LNCAP (cell line): ENCODE measurements around the gene BACE1-AS.

Source experiments
- TF ChIP-seq, protein P1 (sequence below): fragments of 450-650 bp; IDR thresholded peaks from 2 replicates; pipeline ENCODE4 v1.5.1; 2017; ENCODE audit warnings: mild to moderate bottlenecking

The BACE1-AS gene

GRCh38 chr11:117265745-117266144, 25.4 kb upstream of the BACE1-AS start:
- TF ChIP-seq, protein P1, sequence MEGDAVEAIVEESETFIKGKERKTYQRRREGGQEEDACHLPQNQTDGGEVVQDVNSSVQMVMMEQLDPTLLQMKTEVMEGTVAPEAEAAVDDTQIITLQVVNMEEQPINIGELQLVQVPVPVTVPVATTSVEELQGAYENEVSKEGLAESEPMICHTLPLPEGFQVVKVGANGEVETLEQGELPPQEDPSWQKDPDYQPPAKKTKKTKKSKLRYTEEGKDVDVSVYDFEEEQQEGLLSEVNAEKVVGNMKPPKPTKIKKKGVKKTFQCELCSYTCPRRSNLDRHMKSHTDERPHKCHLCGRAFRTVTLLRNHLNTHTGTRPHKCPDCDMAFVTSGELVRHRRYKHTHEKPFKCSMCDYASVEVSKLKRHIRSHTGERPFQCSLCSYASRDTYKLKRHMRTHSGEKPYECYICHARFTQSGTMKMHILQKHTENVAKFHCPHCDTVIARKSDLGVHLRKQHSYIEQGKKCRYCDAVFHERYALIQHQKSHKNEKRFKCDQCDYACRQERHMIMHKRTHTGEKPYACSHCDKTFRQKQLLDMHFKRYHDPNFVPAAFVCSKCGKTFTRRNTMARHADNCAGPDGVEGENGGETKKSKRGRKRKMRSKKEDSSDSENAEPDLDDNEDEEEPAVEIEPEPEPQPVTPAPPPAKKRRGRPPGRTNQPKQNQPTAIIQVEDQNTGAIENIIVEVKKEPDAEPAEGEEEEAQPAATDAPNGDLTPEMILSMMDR, result no peak

GRCh38 chr11:117269856-117270255, 21.3 kb upstream of the BACE1-AS start:
- TF ChIP-seq, protein P1, result no peak

GRCh38 chr11:117271208-117271607, 19.9 kb upstream of the BACE1-AS start:
- TF ChIP-seq, protein P1, result no peak

DNA sequence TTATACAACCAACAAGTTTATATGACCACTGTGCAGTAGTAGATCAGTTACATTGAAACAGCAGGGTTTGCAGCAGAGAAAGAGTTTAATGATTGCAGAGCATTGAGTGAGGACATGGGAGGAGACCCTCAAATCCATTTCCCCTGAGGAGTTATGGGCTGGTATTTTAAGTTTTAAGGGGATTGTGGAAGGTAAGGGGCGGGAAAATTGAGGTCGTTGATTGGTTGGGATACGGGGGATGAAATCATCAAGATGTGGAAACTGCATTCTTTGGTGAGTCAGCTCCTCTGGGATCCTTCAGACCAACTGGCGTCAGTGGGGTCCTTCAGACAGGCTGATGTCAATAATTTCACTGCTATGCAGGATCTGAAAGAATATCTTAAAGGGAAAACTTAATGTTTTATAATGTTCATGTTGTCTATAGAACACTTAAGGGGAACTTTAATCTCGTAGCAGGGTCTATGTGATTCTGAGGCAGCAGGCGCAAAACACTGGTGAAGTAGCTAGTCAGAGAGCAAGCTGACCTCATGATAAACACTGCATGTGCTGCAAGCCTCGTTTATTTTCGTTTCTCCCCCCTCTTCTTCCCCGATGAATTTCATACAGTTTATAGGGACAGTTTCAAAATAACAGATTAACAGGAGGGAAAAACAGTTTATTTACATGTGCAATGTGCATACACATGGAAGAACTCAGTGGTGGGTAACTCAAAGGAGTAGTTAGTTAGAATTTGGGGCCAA, 17.4 kb upstream of the BACE1-AS start:
- TF ChIP-seq, protein P1, result no peak

DNA sequence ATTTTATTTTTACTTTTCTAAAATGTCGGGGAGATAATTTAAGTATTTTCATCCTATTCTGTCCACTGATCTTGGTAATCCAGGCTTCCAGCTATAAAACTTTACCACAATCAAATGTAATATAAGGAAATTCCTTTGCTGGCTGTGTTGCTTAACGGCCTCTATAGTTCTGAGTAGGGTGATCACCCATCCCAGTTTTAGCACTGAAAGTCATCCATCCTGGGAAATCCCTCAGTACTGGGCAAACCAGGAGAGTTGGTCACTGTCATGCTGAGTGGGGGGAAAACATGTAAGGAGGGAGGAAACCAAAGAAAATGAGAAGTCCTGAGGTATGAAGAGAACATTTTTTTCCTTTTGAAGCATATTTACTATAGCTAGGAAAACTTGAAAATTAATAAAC, 12.8 kb upstream of the BACE1-AS start:
- TF ChIP-seq, protein P1, result no peak

DNA sequence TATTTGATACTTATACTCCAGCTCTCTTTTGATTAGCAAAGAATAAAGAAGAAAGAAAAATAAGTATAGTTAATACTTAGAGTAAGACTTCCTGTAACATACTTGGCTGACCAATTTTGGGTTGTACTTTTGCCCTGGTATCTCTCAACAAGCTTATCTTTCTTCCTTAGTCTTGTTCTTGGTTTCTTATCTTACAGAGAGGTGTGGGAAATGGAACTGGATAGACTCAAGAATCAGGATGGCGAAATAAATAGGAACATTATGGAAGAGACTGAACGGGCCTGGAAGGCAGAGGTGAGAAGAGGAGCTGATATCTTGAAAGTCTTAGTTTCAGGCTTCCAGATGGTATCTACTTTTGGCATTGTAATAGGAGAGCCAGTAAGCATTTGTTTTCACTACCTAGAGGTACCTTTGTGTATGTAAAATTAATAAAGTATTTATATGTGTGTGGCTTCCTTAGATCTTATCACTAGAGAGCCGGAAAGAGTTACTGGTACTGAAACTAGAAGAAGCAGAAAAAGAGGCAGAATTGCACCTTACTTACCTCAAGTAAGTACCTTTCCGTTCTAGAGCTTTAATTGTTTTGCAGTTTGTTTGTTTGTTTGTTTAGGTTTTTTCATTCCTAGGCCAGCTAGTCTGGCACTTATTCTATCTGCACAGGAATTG, 11.3 kb upstream of the BACE1-AS start:
- TF ChIP-seq, protein P1, result no peak

DNA sequence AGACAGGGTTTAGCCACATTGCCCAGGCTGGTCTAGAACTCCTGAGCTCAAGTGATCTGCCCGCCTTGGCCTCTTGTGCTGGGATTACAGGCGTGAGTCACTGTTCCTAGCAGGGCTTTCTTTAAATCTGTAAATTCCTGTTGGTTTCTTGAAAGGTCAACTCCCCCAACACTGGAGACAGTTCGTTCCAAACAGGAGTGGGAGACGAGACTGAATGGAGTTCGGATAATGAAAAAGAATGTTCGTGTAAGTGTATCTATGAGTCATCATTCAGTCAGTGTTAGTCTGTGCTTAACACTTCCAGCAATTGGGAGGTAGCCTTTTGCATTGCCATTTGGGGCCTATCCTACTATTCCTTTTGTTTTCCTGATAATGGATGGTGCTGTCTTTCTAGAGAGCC, 10.0 kb upstream of the BACE1-AS start:
- TF ChIP-seq, protein P1, result no peak
